ENCODE data around the gene GABRB2.

The GABRB2 gene

GRCh38 chr5:161340012-161340411, 206.5 kb downstream of the GABRB2 start:
- no peak for TF ChIP-seq CTCF (conservative IDR thresholded peaks at IDR 0.05; ENCODE audit: low read depth, low read length)
- Histone ChIP-seq H3K27me3 (ENCODE audit: insufficient read depth, low read depth) (no peaks in the 10 kb centered on the region), H3K79me2 (ENCODE audit: insufficient read depth, low read depth) (no peaks in the 10 kb centered on the region), H3K4me3 (IDR thresholded peaks at IDR 0.05; ENCODE audit: insufficient read depth, low read depth, low read length) (no peak overlapping the region), H4K20me1 (ENCODE audit: insufficient read depth) (no peaks in the 10 kb centered on the region), H3K36me3 (ENCODE audit: insufficient read depth) (no peaks in the 10 kb centered on the region), H3K9ac (no peak overlapping the region), H3K4me2 (no peak overlapping the region), H3K27ac (no peak overlapping the region), H3K4me1 (ENCODE audit: low read depth, poor library complexity, severe bottlenecking) (peaks cover 20% of the 10 kb centered on the region), H2AFZ (ENCODE audit: low read depth) (no peak overlapping the region)

- no peaks in the 10 kb centered on the region for H3K79me2 ChIP-seq (ENCODE audit: insufficient read depth, low read depth)
- H4K20me1 ChIP-seq (ENCODE audit: insufficient read depth), result no peaks in the 10 kb centered on the region
- no peak overlapping the region for H3K4me2 ChIP-seq
- H3K36me3 ChIP-seq (ENCODE audit: insufficient read depth), result no peaks in the 10 kb centered on the region
- no peaks in the 10 kb centered on the region for H3K4me1 ChIP-seq (ENCODE audit: low read depth, poor library complexity, severe bottlenecking)
- H3K9ac ChIP-seq, result no peak overlapping the region
- no peak for TF ChIP-seq CTCF (conservative IDR thresholded peaks at IDR 0.05; ENCODE audit: low read depth, low read length)
- no peak overlapping the region for H3K27ac ChIP-seq
- no peak overlapping the region for H2AFZ ChIP-seq (ENCODE audit: low read depth)
- H3K4me3 ChIP-seq (IDR thresholded peaks at IDR 0.05; ENCODE audit: insufficient read depth, low read depth, low read length), result no peak overlapping the region
- H3K27me3 ChIP-seq (ENCODE audit: insufficient read depth, low read depth), result no peaks in the 10 kb centered on the region
Measured at GRCh38 chr5:161333194-161333880, 213.2 kb downstream of the GABRB2 start.

GRCh38 chr5:161332343-161332742, 214.2 kb downstream of the GABRB2 start:
- Histone ChIP-seq H3K79me2 (ENCODE audit: insufficient read depth, low read depth) (no peaks in the 10 kb centered on the region), H3K27me3 (ENCODE audit: insufficient read depth, low read depth) (no peaks in the 10 kb centered on the region), H4K20me1 (ENCODE audit: insufficient read depth) (no peaks in the 10 kb centered on the region), H3K9ac (no peak overlapping the region), H3K4me1 (ENCODE audit: low read depth, poor library complexity, severe bottlenecking) (no peaks in the 10 kb centered on the region), H3K4me3 (IDR thresholded peaks at IDR 0.05; ENCODE audit: insufficient read depth, low read depth, low read length) (no peak overlapping the region), H2AFZ (ENCODE audit: low read depth) (no peak overlapping the region), H3K27ac (no peak overlapping the region), H3K36me3 (ENCODE audit: insufficient read depth) (no peaks in the 10 kb centered on the region), H3K4me2 (no peak overlapping the region)
- TF ChIP-seq CTCF (conservative IDR thresholded peaks at IDR 0.05; ENCODE audit: low read depth, low read length), result no peak

- H3K79me2 ChIP-seq (ENCODE audit: insufficient read depth, low read depth), result no peaks in the 10 kb centered on the region
- no peak overlapping the region for H3K4me2 ChIP-seq
- no peak overlapping the region for H2AFZ ChIP-seq (ENCODE audit: low read depth)
- no peaks in the 10 kb centered on the region for H4K20me1 ChIP-seq (ENCODE audit: insufficient read depth)
- H3K27ac ChIP-seq, result no peak overlapping the region
- no peaks in the 10 kb centered on the region for H3K36me3 ChIP-seq (ENCODE audit: insufficient read depth)
- peaks cover 9% of the 10 kb centered on the region for H3K4me1 ChIP-seq (ENCODE audit: low read depth, poor library complexity, severe bottlenecking)
- no peak for TF ChIP-seq CTCF (conservative IDR thresholded peaks at IDR 0.05; ENCODE audit: low read depth, low read length)
- no peak overlapping the region for H3K9ac ChIP-seq
- H3K4me3 ChIP-seq (IDR thresholded peaks at IDR 0.05; ENCODE audit: insufficient read depth, low read depth, low read length), result no peak overlapping the region
- no peaks in the 10 kb centered on the region for H3K27me3 ChIP-seq (ENCODE audit: insufficient read depth, low read depth)
Measured at GRCh38 chr5:161314033-161314432, 232.5 kb downstream of the GABRB2 start.
